ENCODE results near the gene CRACR2A.

The CRACR2A gene

GRCh38 chr12:3768911-3769447 is 16.1 kb upstream of the CRACR2A start:
- TF ChIP-seq CTCF (IDR thresholded peaks at IDR 0.05; ENCODE audit: insufficient read depth, missing control alignments) = no peak
- DNase-seq (ENCODE audit: insufficient read length, low spot score) = no peak
- FAIRE-seq = no peak

- TF ChIP-seq CTCF (IDR thresholded peaks at IDR 0.05; ENCODE audit: insufficient read depth, missing control alignments) = no peak
- no peak for FAIRE-seq
Measured at GRCh38 chr12:3761116-3761735, 8.3 kb upstream of the CRACR2A start.

GRCh38 chr12:3759878-3760277 is 7.0 kb upstream of the CRACR2A start:
- FAIRE-seq (no peak), DNase-seq (ENCODE audit: insufficient read length, low spot score) (no peak)
- no peak for TF ChIP-seq CTCF (IDR thresholded peaks at IDR 0.05; ENCODE audit: insufficient read depth, missing control alignments)

More at GRCh38 chr12:3761116-3761735, 8.3 kb upstream of the CRACR2A start:
- DNase-seq (ENCODE audit: insufficient read length, low spot score) = no peak

GRCh38 chr12:3757261-3757660 is 4.4 kb upstream of the CRACR2A start:
- TF ChIP-seq CTCF (IDR thresholded peaks at IDR 0.05; ENCODE audit: insufficient read depth, missing control alignments) = no peak
- no peak for DNase-seq (ENCODE audit: insufficient read length, low spot score)
- no peak for FAIRE-seq

GRCh38 chr12:3755898-3756297 is 3.0 kb upstream of the CRACR2A start:
- FAIRE-seq (no peak), DNase-seq (ENCODE audit: insufficient read length, low spot score) (no peak)
- TF ChIP-seq CTCF (IDR thresholded peaks at IDR 0.05; ENCODE audit: insufficient read depth, missing control alignments) = no peak

GRCh38 chr12:3753544-3754284 is 805 bp upstream of the CRACR2A start:
- no peak for FAIRE-seq
- DNase-seq (ENCODE audit: insufficient read length, low spot score) = no peak
- TF ChIP-seq CTCF (IDR thresholded peaks at IDR 0.05; ENCODE audit: insufficient read depth, missing control alignments) = no peak

All from D721Med (cell line).